ENCODE data around the gene LRRC37B. TPM values are rescaled to one million over a fixed set of nuclear protein-coding genes. Genes with fewer than 3 reads are reported as not detected.

Gene LRRC37B
- total and polyA plus RNA-seq, 2 of the 13 experiments (the other 11 are each of a cell fraction or from before 2014, with no cell fraction given): 8.7 to 8.8 TPM

DNA sequence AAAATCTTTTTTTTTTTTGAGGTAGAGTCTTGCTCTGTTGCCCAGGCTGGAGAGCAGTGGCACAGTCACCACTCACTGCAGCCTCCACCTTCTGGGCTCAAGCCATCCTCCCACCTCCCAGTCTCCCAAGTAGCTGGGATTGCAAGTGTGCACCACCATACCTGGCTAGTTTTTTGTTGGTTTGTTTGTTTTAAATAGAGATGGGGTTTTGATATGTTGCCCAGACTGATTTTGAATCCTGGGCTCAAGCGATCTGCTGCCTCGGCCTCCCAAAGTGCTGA is 2.0 kb downstream of the LRRC37B start:
- DNase-seq (ENCODE audit: low spot score): no peak
- Histone ChIP-seq H3K4me2 (ENCODE audit: low read depth, low read length) (peak overlapping the region; percentile 89), H3K4me1 (ENCODE audit: insufficient read depth, low read length) (peaks cover 22% of the 10 kb centered on the region), H2AFZ (ENCODE audit: low read length) (no peak overlapping the region), H3K27me3 (ENCODE audit: control insufficient read depth in 1 of 2, insufficient read depth in 2 of 2, low read length in 2 of 2) (no peaks in the 10 kb centered on the region; a peak in 1 of 5 replicates), H3K79me2 (ENCODE audit: insufficient read depth, low read length) (peaks cover 35% of the 10 kb centered on the region), H3K9ac (ENCODE audit: insufficient read depth, low read depth, low read length) (no peak overlapping the region), H3K27ac (ENCODE audit: extremely low read length, insufficient read depth, low read length) (no peak overlapping the region), H3K4me3 (replicated peaks in 1 of 3; ENCODE audit: insufficient read depth in 1 of 3, low read depth in 2 of 3, low read length in 3 of 3) (no peak overlapping the region), H3K36me3 (replicated peaks in 1 of 2; ENCODE audit: control insufficient read depth in 1 of 2, insufficient read depth in 2 of 2, low read length in 2 of 2) (no peaks in the 10 kb centered on the region), H3K9me3 (ENCODE audit: low read length) (no peaks in the 10 kb centered on the region), H4K20me1 (ENCODE audit: insufficient read depth, low read length) (no peaks in the 10 kb centered on the region)
- no peak for FAIRE-seq
- ATAC-seq: no peak
- POLR2A ChIA-PET: no interaction called here
- 93% methylated on average over 2 of the region's 2 CpGs for WGBS (ENCODE audit: low lambda C conversion rate)
- no TSS peak for BruUV-seq (replicated peaks)
- TF ChIP-seq SIX1 (CRISPR knock-in tag; IDR thresholded peaks at IDR 0.05; ENCODE audit: borderline replicate concordance) (no peak), SMYD3 (CRISPR knock-in tag; IDR thresholded peaks at IDR 0.05) (no peak), BRCA1 (CRISPR knock-in tag; IDR thresholded peaks at IDR 0.05) (no peak), KDM5A (IDR thresholded peaks at IDR 0.05; ENCODE audit: borderline replicate concordance, low read length) (no peak), ZNF292 (CRISPR knock-in tag; IDR thresholded peaks at IDR 0.05; ENCODE audit: borderline replicate concordance, low read depth) (no peak), ZNF557 (CRISPR knock-in tag; IDR thresholded peaks at IDR 0.05) (no peak), ZNF121 (CRISPR knock-in tag; IDR thresholded peaks at IDR 0.05) (peak; percentile 74)
- TF ChIP-seq, protein P1, sequence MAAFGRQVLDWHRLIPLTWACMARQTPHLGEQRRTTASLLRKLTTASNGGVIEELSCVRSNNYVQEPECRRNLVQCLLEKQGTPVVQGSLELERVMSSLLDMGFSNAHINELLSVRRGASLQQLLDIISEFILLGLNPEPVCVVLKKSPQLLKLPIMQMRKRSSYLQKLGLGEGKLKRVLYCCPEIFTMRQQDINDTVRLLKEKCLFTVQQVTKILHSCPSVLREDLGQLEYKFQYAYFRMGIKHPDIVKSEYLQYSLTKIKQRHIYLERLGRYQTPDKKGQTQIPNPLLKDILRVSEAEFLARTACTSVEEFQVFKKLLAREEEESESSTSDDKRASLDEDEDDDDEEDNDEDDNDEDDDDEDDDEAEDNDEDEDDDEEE (CRISPR knock-in tag; IDR thresholded peaks at IDR 0.05): no peak
- CTCF ChIA-PET (ENCODE audit: low intra/inter-chr PET ratio, low total read pairs): no interaction called here
- in situ Hi-C loops (cut with HindIII; ENCODE audit: extremely low pct_ligation_motif_present, low pct_unique_long_range_greater_than_20kb): no loop called here
- intact Hi-C loops (cut with micrococcal nuclease; ENCODE audit: unreplicated experiment): no loop called here

DNA sequence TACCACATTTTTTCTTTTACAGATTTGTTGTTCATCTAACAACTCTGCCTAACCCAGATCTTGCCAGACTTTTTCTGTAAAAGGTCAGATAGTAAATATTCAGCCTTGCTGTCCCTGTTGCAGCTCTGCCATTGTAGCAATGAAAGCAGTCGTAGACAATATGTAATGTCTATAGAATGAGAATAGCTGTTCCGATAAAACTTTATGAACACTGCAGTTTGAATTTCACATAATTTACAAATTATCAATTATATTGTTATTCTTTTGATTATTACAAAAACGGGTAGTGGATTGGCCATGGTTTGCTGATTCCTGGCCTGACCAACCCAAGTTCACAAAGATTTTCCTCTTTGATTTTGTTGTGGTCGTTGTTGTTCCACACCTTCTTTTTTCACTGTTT is 2.9 kb downstream of the LRRC37B start:
- Histone ChIP-seq H3K36me3 (replicated peaks in 1 of 2; ENCODE audit: control insufficient read depth in 1 of 2, insufficient read depth in 2 of 2, low read length in 2 of 2) (no peaks in the 10 kb centered on the region), H3K4me3 (replicated peaks in 1 of 3; ENCODE audit: insufficient read depth in 1 of 3, low read depth in 2 of 3, low read length in 3 of 3) (no peak overlapping the region), H3K27ac (ENCODE audit: extremely low read length, insufficient read depth, low read length) (no peak overlapping the region), H3K79me2 (ENCODE audit: insufficient read depth, low read length) (peaks cover 35% of the 10 kb centered on the region), H3K9ac (ENCODE audit: insufficient read depth, low read depth, low read length) (no peak overlapping the region), H3K9me3 (ENCODE audit: low read length) (no peaks in the 10 kb centered on the region), H2AFZ (ENCODE audit: low read length) (no peak overlapping the region), H3K4me1 (ENCODE audit: insufficient read depth, low read length) (peaks cover 22% of the 10 kb centered on the region), H3K4me2 (ENCODE audit: low read depth, low read length) (0 out of 2 replicates have a peak overlapping the region, but pooled peaks have one; percentile 89), H3K27me3 (ENCODE audit: control insufficient read depth in 1 of 2, insufficient read depth in 2 of 2, low read length in 2 of 2) (no peaks in the 10 kb centered on the region; a peak in 1 of 5 replicates), H4K20me1 (ENCODE audit: insufficient read depth, low read length) (no peaks in the 10 kb centered on the region)
- no TSS peak for BruUV-seq (replicated peaks)
- 96% methylated on average over 4 of the region's 4 CpGs for WGBS (ENCODE audit: low lambda C conversion rate)
- ATAC-seq: no peak
- intact Hi-C loops (cut with micrococcal nuclease; ENCODE audit: unreplicated experiment): no loop called here
- DNase-seq (ENCODE audit: low spot score): no peak
- POLR2A ChIA-PET: no interaction called here
- CTCF ChIA-PET (ENCODE audit: low intra/inter-chr PET ratio, low total read pairs): no interaction called here
- no peak for FAIRE-seq
- in situ Hi-C loops (cut with HindIII; ENCODE audit: extremely low pct_ligation_motif_present, low pct_unique_long_range_greater_than_20kb): no loop called here
- TF ChIP-seq, protein P2, sequence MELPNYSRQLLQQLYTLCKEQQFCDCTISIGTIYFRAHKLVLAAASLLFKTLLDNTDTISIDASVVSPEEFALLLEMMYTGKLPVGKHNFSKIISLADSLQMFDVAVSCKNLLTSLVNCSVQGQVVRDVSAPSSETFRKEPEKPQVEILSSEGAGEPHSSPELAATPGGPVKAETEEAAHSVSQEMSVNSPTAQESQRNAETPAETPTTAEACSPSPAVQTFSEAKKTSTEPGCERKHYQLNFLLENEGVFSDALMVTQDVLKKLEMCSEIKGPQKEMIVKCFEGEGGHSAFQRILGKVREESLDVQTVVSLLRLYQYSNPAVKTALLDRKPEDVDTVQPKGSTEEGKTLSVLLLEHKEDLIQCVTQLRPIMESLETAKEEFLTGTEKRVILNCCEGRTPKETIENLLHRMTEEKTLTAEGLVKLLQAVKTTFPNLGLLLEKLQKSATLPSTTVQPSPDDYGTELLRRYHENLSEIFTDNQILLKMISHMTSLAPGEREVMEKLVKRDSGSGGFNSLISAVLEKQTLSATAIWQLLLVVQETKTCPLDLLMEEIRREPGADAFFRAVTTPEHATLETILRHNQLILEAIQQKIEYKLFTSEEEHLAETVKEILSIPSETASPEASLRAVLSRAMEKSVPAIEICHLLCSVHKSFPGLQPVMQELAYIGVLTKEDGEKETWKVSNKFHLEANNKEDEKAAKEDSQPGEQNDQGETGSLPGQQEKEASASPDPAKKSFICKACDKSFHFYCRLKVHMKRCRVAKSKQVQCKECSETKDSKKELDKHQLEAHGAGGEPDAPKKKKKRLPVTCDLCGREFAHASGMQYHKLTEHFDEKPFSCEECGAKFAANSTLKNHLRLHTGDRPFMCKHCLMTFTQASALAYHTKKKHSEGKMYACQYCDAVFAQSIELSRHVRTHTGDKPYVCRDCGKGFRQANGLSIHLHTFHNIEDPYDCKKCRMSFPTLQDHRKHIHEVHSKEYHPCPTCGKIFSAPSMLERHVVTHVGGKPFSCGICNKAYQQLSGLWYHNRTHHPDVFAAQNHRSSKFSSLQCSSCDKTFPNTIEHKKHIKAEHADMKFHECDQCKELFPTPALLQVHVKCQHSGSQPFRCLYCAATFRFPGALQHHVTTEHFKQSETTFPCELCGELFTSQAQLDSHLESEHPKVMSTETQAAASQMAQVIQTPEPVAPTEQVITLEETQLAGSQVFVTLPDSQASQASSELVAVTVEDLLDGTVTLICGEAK (IDR thresholded peaks at IDR 0.05): peak; percentile 46; the same call in 1 of the 2 replicates
- TF ChIP-seq, protein P2 (CRISPR knock-in tag; IDR thresholded peaks at IDR 0.05): no peak; the same call in 1 of the 2 replicates

Measured in HepG2 (cell line).